RPMI7951 (cell line): ENCODE measurements around the gene ITGAD. TPM values are rescaled to one million over a fixed set of nuclear protein-coding genes. Genes with fewer than 3 reads are reported as not detected.

Experiments
- DNase-seq: peaks from one replicate; pipeline ENCODE4 v3.0.0-alpha.2; 2012; ENCODE audit warnings: low read depth
- total RNA-seq: library from RNA; depleted of rRNA; stranded (reverse); fragments of >200 nt; shearing (Covaris generic); gene quantifications from 2 replicates; pipeline ENCODE4 v1.2.3, GENCODE V29; 2014

Gene ITGAD
- total RNA-seq, 1 experiment from 2014 or later, result not detected

- no peak for DNase-seq
These were observed 27.8 kb upstream of the ITGAD start for GRCh38 chr16:31365131-31365865.

DNA sequence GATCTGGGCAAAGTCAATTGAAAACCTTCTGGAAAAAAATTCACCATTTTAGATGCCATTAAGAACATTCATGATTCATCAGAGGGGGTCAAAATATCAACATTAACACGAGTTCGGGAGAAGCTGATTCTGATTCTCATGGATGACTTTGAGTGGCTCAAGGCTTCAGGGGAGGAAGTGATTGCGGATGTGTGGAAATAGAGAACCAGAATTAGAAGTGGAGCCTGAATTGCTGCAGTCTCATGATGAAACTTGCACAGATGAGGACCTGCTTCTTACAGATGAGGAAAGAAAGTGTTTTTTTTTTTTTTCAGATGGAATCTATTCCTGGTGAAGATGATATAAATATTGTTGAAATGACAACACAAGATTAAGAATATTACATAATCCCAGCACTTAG, 25.3 kb upstream of the ITGAD start:
- DNase-seq, result no peak

DNA sequence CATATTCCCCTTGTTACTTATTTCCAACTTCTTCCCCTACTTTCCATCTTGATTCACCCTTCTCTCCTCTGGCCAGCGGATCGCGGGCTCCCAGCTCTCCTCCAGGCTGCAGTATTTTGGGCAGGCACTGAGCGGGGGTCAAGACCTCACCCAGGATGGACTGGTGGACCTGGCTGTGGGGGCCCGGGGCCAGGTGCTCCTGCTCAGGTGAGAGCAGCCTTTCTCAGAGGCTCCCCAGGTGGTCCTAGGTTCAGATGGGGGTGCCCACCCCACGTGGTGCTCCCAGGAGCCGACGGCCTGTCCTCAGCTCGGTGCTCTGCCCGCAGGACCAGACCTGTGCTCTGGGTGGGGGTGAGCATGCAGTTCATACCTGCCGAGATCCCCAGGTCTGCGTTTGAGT, 22.1 kb upstream of the ITGAD start:
- DNase-seq, result no peak

- no peak for DNase-seq
These were observed 21.3 kb upstream of the ITGAD start for GRCh38 chr16:31371619-31372484.

DNA sequence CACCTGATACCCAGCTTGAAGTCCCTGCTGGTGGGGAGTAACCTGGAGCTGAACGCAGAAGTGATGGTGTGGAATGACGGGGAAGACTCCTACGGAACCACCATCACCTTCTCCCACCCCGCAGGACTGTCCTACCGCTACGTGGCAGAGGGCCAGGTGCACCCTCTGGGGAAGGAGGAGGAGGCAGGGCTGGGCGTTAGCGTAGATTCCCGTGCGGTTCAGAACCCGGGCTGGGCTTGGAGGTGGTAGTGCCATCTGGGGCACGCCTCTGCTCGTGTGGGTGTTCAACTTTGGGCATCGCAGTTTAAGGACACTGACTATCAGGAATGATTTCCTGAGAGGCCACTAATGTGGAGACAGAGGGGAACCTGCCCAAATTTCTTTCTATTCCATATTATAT, 19.9 kb upstream of the ITGAD start:
- DNase-seq, result no peak

DNA sequence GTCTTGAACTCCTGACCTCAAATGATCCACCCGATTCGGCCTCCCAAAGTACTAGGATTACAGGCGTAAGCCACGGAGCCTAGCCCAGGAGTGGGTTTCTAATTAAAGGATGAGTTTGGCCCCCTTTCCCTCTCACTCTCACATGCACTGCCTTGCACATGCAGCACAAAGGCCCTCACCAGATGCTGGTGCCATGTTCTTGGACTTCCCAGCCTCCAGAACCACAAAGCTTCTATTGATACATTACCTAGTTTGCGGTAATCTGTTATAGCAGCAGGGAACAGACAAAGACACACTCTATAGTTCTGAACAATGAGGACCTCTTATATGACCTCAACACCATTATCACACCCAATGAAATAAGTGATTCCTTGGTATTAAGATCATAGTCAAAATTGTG, 17.9 kb upstream of the ITGAD start:
- DNase-seq, result no peak

GRCh38 chr16:31376705-31377104, 16.4 kb upstream of the ITGAD start:
- no peak for DNase-seq

- no peak for DNase-seq
These were observed 15.8 kb upstream of the ITGAD start for GRCh38 chr16:31377210-31377903.

DNA sequence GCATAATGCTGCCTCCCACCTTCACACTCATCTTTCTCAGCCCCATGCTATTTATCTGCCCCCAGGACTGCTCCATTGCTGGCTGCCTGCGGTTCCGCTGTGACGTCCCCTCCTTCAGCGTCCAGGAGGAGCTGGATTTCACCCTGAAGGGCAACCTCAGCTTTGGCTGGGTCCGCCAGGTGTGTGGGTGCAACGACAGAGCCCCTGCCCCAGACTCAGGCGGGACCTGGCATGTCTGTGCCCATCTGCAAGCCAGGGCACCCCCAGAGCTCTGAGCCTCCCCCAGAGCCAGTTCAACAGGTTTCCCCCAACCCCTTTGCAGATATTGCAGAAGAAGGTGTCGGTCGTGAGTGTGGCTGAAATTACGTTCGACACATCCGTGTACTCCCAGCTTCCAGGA, 12.9 kb upstream of the ITGAD start:
- DNase-seq, result no peak

DNA sequence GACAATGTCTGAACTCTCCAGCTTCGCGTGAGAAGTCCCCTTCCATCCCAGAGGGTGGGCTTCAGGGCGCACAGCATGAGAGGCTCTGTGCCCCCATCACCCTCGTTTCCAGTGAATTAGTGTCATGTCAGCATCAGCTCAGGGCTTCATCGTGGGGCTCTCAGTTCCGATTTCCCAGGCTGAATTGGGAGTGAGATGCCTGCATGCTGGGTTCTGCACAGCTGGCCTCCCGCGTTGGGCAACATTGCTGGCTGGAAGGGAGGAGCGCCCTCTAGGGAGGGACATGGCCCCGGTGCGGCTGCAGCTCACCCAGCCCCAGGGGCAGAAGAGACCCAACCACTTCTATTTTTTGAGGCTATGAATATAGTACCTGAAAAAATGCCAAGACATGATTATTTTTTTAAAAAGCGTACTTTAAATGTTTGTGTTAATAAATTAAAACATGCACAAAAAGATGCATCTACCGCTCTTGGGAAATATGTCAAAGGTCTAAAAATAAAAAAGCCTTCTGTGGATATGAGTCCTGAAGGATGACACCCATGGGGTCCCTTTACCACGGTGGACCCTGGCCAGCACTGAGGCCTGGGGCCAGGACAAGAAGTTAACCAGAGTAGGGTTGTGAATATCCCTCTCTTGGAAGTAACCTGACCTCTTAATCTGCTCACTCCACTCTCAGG, 10.5 kb upstream of the ITGAD start:
- peak; percentile 31 for DNase-seq

GRCh38 chr16:31385680-31386079, 7.5 kb upstream of the ITGAD start:
- no peak for DNase-seq

DNA sequence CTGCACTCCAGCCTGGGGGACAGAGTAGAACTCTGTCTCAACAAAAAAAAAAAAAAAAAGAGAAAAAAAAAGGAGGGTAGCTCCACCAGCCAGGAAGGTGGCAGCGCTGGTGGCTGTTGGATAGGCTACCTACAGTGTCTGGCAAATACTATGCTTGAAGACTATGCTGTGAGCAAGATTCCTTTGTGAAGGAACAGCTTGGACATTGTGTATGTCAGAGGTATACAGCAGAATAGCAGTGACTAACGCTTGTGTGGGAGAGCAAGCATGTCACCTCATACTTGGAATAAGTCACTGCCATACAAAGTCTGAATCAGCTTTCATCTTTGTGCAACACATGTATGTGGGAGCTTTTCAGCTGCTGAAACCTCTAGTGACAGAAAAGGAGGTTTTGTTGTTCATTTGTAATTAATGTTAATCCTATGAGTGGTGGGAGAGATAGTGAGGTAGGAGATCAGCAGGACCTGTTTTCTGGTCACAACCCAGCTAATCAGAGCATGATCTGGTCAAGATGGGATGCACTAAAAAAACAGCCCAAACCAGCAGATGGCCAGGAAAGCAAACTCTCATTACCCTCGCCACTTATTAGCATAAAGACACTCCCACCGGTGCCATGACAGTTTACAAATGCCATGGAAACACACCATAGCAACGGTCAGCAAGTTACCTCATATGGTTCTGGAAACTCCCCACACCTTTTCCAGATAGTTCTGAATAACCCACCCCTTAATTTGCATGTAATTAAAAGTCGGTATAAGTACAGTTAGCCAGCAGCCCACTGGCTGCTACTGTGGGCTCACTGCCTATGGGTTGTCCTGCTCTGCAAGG, 6.8 kb upstream of the ITGAD start:
- peak; percentile 44 for DNase-seq

GRCh38 chr16:31388535-31388934, 4.6 kb upstream of the ITGAD start:
- DNase-seq, result no peak

DNA sequence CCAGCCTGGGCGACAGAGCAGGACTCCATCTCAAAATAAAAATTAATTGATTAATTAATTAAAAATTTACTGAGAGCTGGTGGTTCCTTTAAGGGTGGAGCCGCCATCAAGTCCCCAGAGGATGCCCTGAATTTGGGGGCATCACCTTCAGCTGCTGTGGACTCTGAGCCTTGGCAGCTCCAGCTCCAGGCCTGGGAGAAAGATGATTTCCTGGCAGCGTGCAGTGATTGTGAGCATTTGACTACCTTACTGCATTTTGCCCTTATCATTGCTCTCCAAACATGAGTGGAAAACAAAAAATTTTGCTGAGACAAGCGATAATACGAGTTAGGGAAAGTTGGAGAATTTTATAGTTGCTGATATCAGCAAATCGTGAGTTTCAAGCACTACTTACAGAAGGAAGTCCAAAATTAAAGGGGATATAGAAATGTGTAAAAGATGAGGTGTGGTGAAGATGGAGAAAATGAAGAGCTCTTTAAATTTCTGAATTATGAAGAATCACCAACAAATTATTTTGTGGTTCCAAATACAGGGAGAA, 2.6 kb upstream of the ITGAD start:
- no peak for DNase-seq

DNA sequence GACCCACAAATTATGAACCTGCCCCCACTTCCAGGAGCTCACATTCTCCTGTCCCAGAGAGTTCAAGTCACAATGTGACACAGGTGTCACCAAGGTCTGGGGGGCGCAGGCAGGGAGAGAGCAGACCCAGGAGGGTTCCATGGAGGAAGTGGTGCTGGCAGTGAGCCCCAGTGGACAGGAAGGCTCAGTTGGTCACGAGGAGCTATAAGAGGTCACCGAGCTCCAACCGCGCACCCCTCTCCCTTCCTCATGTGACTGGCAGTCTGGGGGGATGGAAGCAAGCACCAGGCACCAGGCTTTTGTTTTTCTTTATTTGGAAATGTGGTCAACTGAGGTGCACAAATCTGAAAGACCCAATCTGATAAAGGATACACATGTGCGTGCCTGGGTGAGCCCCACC, 2.5 kb downstream of the ITGAD start:
- DNase-seq, result no peak

GRCh38 chr16:31397096-31397660, 4.0 kb downstream of the ITGAD start:
- DNase-seq, result no peak

DNA sequence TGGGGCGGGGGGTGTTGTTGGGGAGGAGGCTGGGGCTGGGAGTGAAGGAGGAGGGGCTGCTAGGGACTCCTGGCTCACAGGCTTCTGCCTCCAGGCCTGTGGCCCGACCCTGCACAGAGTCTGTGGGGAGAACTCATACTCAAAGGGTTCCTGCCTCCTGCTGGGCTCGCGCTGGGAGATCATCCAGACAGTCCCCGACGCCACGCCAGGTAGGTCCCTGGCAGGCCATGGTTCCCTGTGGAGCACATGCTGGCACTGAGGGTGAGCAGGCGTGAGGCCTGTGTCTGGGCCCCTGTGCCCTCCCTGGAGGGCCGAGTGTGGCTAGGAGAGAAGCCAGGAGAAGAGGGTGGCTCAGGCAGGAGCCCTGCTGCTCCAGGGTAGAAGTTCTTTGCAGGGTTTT, 4.6 kb downstream of the ITGAD start:
- no peak for DNase-seq

DNA sequence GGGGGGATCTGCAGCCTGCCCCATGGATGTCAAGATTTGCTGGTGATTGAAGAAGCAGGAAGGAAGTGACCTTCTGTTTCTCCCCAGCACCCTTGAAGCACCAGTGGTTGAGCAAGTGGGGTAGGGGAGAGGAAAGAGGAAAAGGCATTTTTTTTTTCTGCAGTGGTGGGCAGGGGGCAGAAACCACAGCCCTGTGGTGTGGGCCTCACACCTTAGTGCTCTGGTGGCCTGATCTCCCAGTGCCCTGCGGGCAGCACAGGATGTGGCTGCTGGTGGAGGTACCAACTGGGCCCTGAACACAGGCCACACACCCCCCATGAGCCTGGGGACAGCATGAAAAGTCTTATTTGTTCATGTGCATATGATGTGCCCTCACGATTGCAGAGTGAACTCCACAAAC, 7.1 kb downstream of the ITGAD start:
- no peak for DNase-seq

GRCh38 chr16:31401436-31401835, 8.3 kb downstream of the ITGAD start:
- no peak for DNase-seq

GRCh38 chr16:31402687-31403086, 9.6 kb downstream of the ITGAD start:
- DNase-seq, result peak; percentile 18
